GM23338 (cell line): Measurements from ENCODE around the gene TRABD2A. TPM values are rescaled to one million over a fixed set of nuclear protein-coding genes. Genes with fewer than 3 reads are reported as not detected.

Source experiments
- ATAC-seq: fragments of 200-7000 bp; cut with Tn5 transposase; 3 replicates; pipeline ENCODE4 v1.9.1; 2020
- DNase-seq: peaks from one replicate; pipeline ENCODE4 v3.0.0-alpha.2; 2015; ENCODE audit warnings: low spot score
- H2AFZ ChIP-seq: fragments of 200-600 bp; sonication (generic); 2 replicates; pipeline ENCODE4 v1.8.0; 2016; ENCODE audit warnings: antibody characterized with exemption, mild to moderate bottlenecking, moderate library complexity
- H3F3A ChIP-seq: fragments of 200-600 bp; sonication (generic); replicated peaks from 2 replicates; pipeline ENCODE4 v1.8.0; 2017; ENCODE audit warnings: antibody characterized with exemption, mixed run types, low read depth
- H3K27ac ChIP-seq: fragments of 200-600 bp; sonication (generic); 2 replicates; pipeline ENCODE4 v1.6.1; 2016; ENCODE audit warnings: low read depth
- H3K27me3 ChIP-seq: fragments of 200-600 bp; sonication (generic); 2 replicates; pipeline ENCODE4 v1.8.0; 2016; ENCODE audit warnings: mild to moderate bottlenecking, mixed run types, moderate library complexity; ENCODE audit not compliant: insufficient read depth
- H3K36me3 ChIP-seq: fragments of 200-600 bp; sonication (generic); 2 replicates; pipeline ENCODE4 v1.8.0; 2016; ENCODE audit warnings: mild to moderate bottlenecking; ENCODE audit not compliant: insufficient read depth
- H3K4me1 ChIP-seq: fragments of 200-600 bp; sonication (generic); 2 replicates; pipeline ENCODE4 v1.8.0; 2016; ENCODE audit warnings: mild to moderate bottlenecking, moderate library complexity; ENCODE audit not compliant: insufficient read depth
- H3K4me2 ChIP-seq: fragments of 200-600 bp; sonication (generic); 2 replicates; pipeline ENCODE4 v1.7.1; 2017; ENCODE audit warnings: mixed run types
- H3K4me3 ChIP-seq: fragments of 200-600 bp; sonication (generic); 2 replicates; pipeline ENCODE4 v1.6.1; 2016; ENCODE audit warnings: mixed run types
- H3K79me2 ChIP-seq: fragments of 200-600 bp; sonication (generic); replicated peaks from 2 replicates; pipeline ENCODE4 v1.8.0; 2017; ENCODE audit warnings: mild to moderate bottlenecking; ENCODE audit not compliant: insufficient read depth
- H3K9me2 ChIP-seq: fragments of 200-600 bp; sonication (generic); 2 replicates; pipeline ENCODE4 v1.8.0; 2017; ENCODE audit not compliant: insufficient read depth
- H4K20me1 ChIP-seq: fragments of 200-600 bp; sonication (generic); replicated peaks from 2 replicates; pipeline ENCODE4 v1.8.0; 2017; ENCODE audit warnings: mild to moderate bottlenecking; ENCODE audit not compliant: insufficient read depth
- H3K27ac Mint-ChIP-seq: 2 replicates; pipeline ENCODE4 v1.8.0; 2020; ENCODE audit warnings: inconsistent platforms, mild to moderate bottlenecking, moderate library complexity, mixed read lengths
- H3K27me3 Mint-ChIP-seq: 3 replicates; pipeline ENCODE4 v1.8.0; 2022; ENCODE audit warnings: low read depth, mild to moderate bottlenecking, moderate library complexity, mixed read lengths, inconsistent platforms; ENCODE audit not compliant: insufficient read depth, poor library complexity
- H3K36me3 Mint-ChIP-seq: 3 replicates; pipeline ENCODE4 v1.8.0; 2021; ENCODE audit warnings: low read depth, mild to moderate bottlenecking, inconsistent platforms, moderate library complexity, mixed read lengths
- H3K4me1 Mint-ChIP-seq: 3 replicates; pipeline ENCODE4 v1.8.0; 2020; ENCODE audit warnings: mild to moderate bottlenecking, inconsistent platforms, mixed read lengths
- H3K4me3 Mint-ChIP-seq: 3 replicates; pipeline ENCODE4 v1.8.0; 2021; ENCODE audit warnings: moderate library complexity, mild to moderate bottlenecking, inconsistent platforms, mixed read lengths
- H3K9me3 Mint-ChIP-seq: 3 replicates; pipeline ENCODE4 v1.8.0; 2020; ENCODE audit warnings: moderate library complexity, mild to moderate bottlenecking, inconsistent platforms, mixed read lengths
- CTCF ChIP-seq, 2 experiments: fragments of 200-600 bp in 1 of 2; sonication (generic) in 1 of 2; conservative IDR thresholded peaks; 2 replicates each; pipeline versions ENCODE4 v1.5.1 to v1.6.1; 2016 to 2017; ENCODE audit warnings: antibody characterized with exemption in 2 of 2, low read depth in 2 of 2, mild to moderate bottlenecking in 2 of 2, moderate library complexity in 1 of 2
- EZH2 ChIP-seq: fragments of 200-600 bp; sonication (generic); IDR thresholded peaks from one replicate; pipeline ENCODE4 v1.8.0; 2017; ENCODE audit warnings: antibody characterized with exemption, mild to moderate bottlenecking, low read depth; ENCODE audit not compliant: unreplicated experiment
- EZH2phosphoT487 ChIP-seq: fragments of 200-600 bp; sonication (generic); IDR thresholded peaks from one replicate; pipeline ENCODE4 v1.8.1; 2018; ENCODE audit warnings: antibody characterized with exemption; ENCODE audit not compliant: unreplicated experiment
- JUNB ChIP-seq: IDR thresholded peaks from one replicate; pipeline ENCODE4 v1.6.1; 2016; ENCODE audit warnings: antibody characterized with exemption; ENCODE audit not compliant: unreplicated experiment
- STAT1 ChIP-seq: IDR thresholded peaks from one replicate; pipeline ENCODE4 v1.6.1; 2016; ENCODE audit warnings: antibody characterized with exemption; ENCODE audit not compliant: unreplicated experiment
- ZNF331 ChIP-seq: fragments of 250-450 bp; sonication (Bioruptor Pico); IDR thresholded peaks from 2 replicates; pipeline ENCODE4 v1.5.0; 2020; ENCODE audit warnings: low read depth, mild to moderate bottlenecking, moderate library complexity
- ZNF462 ChIP-seq: fragments of 250-450 bp; sonication (Bioruptor Pico); IDR thresholded peaks from 2 replicates; pipeline ENCODE4 v1.5.0; 2020; ENCODE audit warnings: mild to moderate bottlenecking, moderate library complexity
- polyA plus RNA-seq: library from polyadenylated mRNA; unstranded; fragments of >200 nt; fragmentation: Nextera tagmentation; extraction: Ambion mirVana; gene quantifications from 2 replicates; pipeline ENCODE4 v1.2.1, GENCODE V29; 2016
- total RNA-seq: library from RNA; depleted of rRNA; stranded (reverse); fragments of >200 nt; shearing (Covaris generic); gene quantifications from 2 replicates; pipeline ENCODE4 v1.2.3, GENCODE V29; 2014

Gene TRABD2A
- total and polyA plus RNA-seq, 2 experiments from 2014 or later = 5.5 to 12.1 TPM

DNA sequence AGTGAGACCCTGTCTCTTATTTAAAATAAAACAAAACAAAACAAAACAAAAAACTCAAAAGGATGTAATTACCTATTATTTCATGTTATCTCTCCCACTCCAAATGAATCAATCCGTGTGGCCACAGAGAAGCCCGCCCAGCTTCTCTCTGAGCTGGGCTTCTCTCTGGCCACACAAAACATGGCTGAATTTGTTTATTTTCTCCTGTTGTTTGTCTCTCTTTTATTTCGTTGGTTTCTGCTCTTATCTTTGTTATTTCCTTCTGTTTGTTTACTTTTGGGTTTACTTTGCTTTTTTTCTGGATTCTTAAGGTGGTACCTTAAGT is 1.5 kb upstream of the TRABD2A start:
- no peaks in the 10 kb centered on the region for H3K36me3 ChIP-seq
- TF ChIP-seq ZNF462 (CRISPR knock-in tag) (no peak), EZH2phosphoT487 (no peak)
- no peak overlapping the region for H3K27ac Mint-ChIP-seq
- peak overlapping the region; percentile 84; the same call in 2 of the 3 replicates for H3K4me3 Mint-ChIP-seq
- no peak overlapping the region for H2AFZ ChIP-seq
- H3K27ac ChIP-seq = no peak overlapping the region
- peaks cover 8% of the 10 kb centered on the region; the same call in 2 of the 3 replicates for H3K4me1 Mint-ChIP-seq
- no peaks in the 10 kb centered on the region for H3K9me3 Mint-ChIP-seq
- H3K4me3 ChIP-seq = no peak overlapping the region
- H3K36me3 Mint-ChIP-seq = no peaks in the 10 kb centered on the region
- peaks cover 60% of the 10 kb centered on the region for H3K27me3 Mint-ChIP-seq
- H3K79me2 ChIP-seq = no peaks in the 10 kb centered on the region; the same call in 1 of the 2 replicates
- ATAC-seq (no peak), DNase-seq (no peak)
- 0 out of 2 replicates have a peak, but pooled peaks cover 8% of the 10 kb centered on the region for H3F3A ChIP-seq
- peaks cover 5% of the 10 kb centered on the region; the same call in 1 of the 2 replicates for H4K20me1 ChIP-seq
- H3K9me2 ChIP-seq = no peaks in the 10 kb centered on the region
- H3K4me1 ChIP-seq = no peaks in the 10 kb centered on the region; the same call in 1 of the 2 replicates
- H3K4me2 ChIP-seq = no peak overlapping the region
- H3K27me3 ChIP-seq = peaks cover 68% of the 10 kb centered on the region

GRCh38 chr2:84881581-84882413 is 913 bp upstream of the TRABD2A start:
- Mint-ChIP-seq H3K4me3 (peak overlapping the region; percentile 84), H3K4me1 (peaks cover 8% of the 10 kb centered on the region; the same call in 2 of the 3 replicates), H3K27ac (no peak overlapping the region), H3K9me3 (no peaks in the 10 kb centered on the region), H3K36me3 (no peaks in the 10 kb centered on the region), H3K27me3 (peaks cover 64% of the 10 kb centered on the region)
- H2AFZ ChIP-seq = peak overlapping the region; percentile 82
- peak; percentile 50 for ATAC-seq
- TF ChIP-seq CTCF (conservative IDR thresholded peaks at IDR 0.05; ENCODE audit: low read depth in 2 of 2) (peak; percentile 80 to 89), STAT1 (no peak), EZH2phosphoT487 (no peak), ZNF331 (CRISPR knock-in tag) (no peak), EZH2 (peak; percentile 31), JUNB (no peak)
- no peaks in the 10 kb centered on the region for H3K36me3 ChIP-seq
- no peaks in the 10 kb centered on the region for H3K9me2 ChIP-seq
- H4K20me1 ChIP-seq = peaks cover 5% of the 10 kb centered on the region; the same call in 1 of the 2 replicates
- H3K4me2 ChIP-seq = peak overlapping the region; percentile 87
- DNase-seq = peak; percentile 96
- H3K4me1 ChIP-seq = no peaks in the 10 kb centered on the region; the same call in 1 of the 2 replicates
- H3K27me3 ChIP-seq = peaks cover 74% of the 10 kb centered on the region
- no peak overlapping the region for H3K27ac ChIP-seq
- 0 out of 2 replicates have a peak, but pooled peaks cover 8% of the 10 kb centered on the region for H3F3A ChIP-seq
- H3K79me2 ChIP-seq = no peaks in the 10 kb centered on the region; the same call in 1 of the 2 replicates
- H3K4me3 ChIP-seq = peak overlapping the region; percentile 93
